ENCODE measurements around the gene EEF2. TPM values are rescaled to one million over a fixed set of nuclear protein-coding genes. Genes with fewer than 3 reads are reported as not detected.
"Not testable (repeated sequence)": the region's sequence is repeated elsewhere in the genome, so short reads cannot be mapped to it uniquely, and the experiment has no call there.

The EEF2 gene
- total RNA-seq, 1 donor from 2014 or later = 4,276 TPM

DNA sequence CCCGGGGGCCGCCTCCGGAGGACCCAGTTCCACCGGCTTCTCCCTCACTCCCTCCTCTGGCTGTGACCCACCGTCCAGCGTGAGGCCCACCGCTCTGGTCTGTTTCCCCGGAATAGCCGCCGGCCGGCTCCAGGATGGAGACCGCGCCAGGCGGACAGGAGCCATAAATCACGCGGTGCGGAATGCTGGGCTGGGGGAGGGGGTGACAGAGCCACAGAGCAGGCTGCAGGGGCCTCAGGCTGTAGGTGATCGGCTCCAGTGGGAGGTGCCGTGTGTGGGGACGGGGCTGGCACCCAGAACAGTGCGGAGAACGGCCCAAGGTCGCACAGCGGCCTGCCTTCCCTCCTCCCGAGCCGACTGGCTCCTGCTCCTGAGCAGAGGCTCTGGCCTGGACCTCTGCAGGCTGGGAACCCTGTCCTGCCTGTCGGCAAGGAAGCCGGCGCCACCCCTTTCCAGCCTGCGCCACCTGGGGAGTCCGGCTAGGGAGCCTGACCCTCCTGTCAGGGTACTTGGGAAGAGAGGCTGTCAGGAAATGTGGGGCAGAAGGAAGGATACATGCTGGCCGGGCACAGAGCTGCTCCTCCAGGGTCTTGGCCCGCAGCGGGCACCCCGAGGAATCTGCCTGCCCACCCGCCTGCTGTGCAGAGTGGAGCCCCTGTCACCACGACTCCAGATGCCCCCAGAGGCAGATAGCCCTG, 30.6 kb upstream of the EEF2 start:
- peaks cover 38 to 60% (median 52%) of the 10 kb centered on the region in 3 donors for H3K4me1 ChIP-seq (ENCODE audit: control insufficient read depth in 3 of 3, insufficient read depth in 3 of 3, low read length in 3 of 3)
- peak overlapping the region; percentile 47 to 79 (median 50) for H3K9ac ChIP-seq (ENCODE audit: low read depth in 1 of 3, low read length in 3 of 3)
- peak overlapping the region; percentile 47 for H3K27ac ChIP-seq (ENCODE audit: low read depth, low read length)
- peak overlapping the region in 2 of 3 donors; percentile 36 to 61 for H3K4me3 ChIP-seq (ENCODE audit: low read length in 3 of 3)
- H3K9me3 ChIP-seq (ENCODE audit: control insufficient read depth in 3 of 3, low read length in 3 of 3) = no peaks in the 10 kb centered on the region
- peaks cover 19 to 23% (median 20%) of the 10 kb centered on the region in 3 donors for H3K36me3 ChIP-seq (ENCODE audit: control insufficient read depth in 3 of 3, insufficient read depth in 3 of 3, low read length in 3 of 3)
- H3K27me3 ChIP-seq (ENCODE audit: control insufficient read depth in 3 of 3, insufficient read depth in 3 of 3, low read length in 3 of 3) = no peaks in the 10 kb centered on the region

DNA sequence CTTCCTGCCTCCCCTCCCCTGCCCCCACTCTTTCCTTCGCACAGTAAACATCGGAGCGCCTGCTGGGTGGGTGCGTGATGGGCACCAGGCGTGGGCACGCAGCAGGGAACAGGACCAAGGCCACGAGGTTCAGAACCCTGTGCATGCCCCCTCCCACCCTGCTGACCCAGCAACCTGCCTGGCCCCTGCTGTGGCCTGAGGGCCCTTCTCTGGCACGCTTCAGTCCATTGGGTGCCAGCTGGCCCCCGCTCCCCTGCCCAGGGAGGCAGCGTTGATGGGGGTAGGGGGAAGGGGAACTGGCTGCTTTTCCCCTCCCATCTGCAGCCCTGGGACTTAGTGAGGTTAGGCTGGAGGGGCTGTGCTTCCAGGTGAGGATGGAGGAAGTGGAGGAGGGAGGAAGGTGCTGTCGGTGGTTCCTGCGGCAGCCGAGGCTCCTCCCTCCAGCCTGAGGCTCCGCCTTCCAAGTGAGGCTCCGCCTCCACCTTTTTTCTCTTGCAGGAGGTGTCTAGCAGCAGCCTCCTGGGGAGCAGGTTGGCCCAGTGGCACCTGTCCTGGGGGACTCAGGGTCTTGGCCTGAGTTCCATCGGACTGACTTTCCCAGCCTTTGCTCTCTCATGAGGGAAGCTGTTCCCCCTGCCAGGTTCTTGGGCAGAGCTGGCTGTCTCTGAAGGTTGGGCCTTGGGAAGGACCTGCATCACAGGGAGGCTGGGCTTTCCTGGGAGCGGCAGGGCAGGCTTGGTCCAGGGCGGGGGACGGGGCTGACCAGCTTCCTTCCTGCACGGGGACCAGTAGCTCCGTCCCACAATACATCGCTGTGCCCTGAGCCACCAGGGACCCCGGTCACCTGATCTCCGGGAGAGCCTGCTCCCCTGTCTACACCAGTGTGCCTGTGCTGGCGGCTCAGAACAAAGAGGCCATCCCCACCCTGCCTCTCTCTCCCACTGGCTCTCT, 29.6 kb upstream of the EEF2 start:
- Histone ChIP-seq H3K9ac (ENCODE audit: low read depth in 1 of 3, low read length in 3 of 3) (peak overlapping the region; percentile 40 to 79 (median 50)), H3K27ac (ENCODE audit: low read depth, low read length) (peak overlapping the region; percentile 47), H3K36me3 (ENCODE audit: control insufficient read depth in 3 of 3, insufficient read depth in 3 of 3, low read length in 3 of 3) (peaks cover 18 to 21% (median 19%) of the 10 kb centered on the region in 3 donors), H3K4me3 (ENCODE audit: low read length in 3 of 3) (peak overlapping the region in 2 of 3 donors; percentile 36 to 61), H3K4me1 (ENCODE audit: control insufficient read depth in 3 of 3, insufficient read depth in 3 of 3, low read length in 3 of 3) (peaks cover 49 to 70% (median 63%) of the 10 kb centered on the region in 3 donors), H3K9me3 (ENCODE audit: control insufficient read depth in 3 of 3, low read length in 3 of 3) (no peaks in the 10 kb centered on the region), H3K27me3 (ENCODE audit: control insufficient read depth in 3 of 3, insufficient read depth in 3 of 3, low read length in 3 of 3) (no peaks in the 10 kb centered on the region)

DNA sequence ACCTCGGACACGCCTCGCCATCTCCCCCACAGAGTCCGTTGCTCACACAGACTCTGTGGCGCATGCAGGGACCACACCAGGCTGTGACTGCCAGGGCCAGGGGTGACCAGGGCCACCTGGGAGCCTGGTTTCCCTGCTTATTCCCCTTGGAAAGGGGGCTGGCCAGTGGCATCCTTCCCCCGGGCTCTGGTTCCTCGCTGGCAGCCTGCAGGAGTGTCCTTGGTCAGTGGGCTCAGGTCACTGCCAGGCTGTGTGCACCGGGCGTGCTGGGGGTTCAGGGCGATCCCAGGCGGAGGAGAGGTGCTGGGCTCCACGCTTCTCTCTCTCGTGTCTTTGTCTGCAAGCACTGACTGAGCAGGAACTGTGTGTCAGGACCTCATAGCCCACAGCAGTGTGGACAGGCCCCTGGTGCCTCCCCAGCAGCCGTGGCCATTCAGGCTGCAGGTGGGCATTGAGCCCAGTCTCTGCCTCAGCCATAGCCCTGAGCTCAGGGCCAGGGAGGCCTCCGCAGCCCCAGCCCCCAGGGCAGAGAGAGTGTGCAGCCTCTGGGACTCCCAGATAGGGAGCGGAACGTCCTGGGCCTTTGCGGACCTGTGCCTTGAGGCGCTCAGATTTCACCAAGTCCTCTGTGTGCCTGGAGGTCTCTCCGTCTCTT, 28.8 kb upstream of the EEF2 start:
- Histone ChIP-seq H3K36me3 (ENCODE audit: control insufficient read depth in 3 of 3, insufficient read depth in 3 of 3, low read length in 3 of 3) (peaks cover 18 to 21% (median 19%) of the 10 kb centered on the region in 3 donors), H3K27me3 (ENCODE audit: control insufficient read depth in 3 of 3, insufficient read depth in 3 of 3, low read length in 3 of 3) (no peaks in the 10 kb centered on the region), H3K4me3 (ENCODE audit: low read length in 3 of 3) (no peak overlapping the region), H3K4me1 (ENCODE audit: control insufficient read depth in 3 of 3, insufficient read depth in 3 of 3, low read length in 3 of 3) (peaks cover 57 to 78% (median 71%) of the 10 kb centered on the region in 3 donors), H3K27ac (ENCODE audit: low read depth, low read length) (no peak overlapping the region), H3K9me3 (ENCODE audit: control insufficient read depth in 3 of 3, low read length in 3 of 3) (no peaks in the 10 kb centered on the region), H3K9ac (ENCODE audit: low read depth in 1 of 3, low read length in 3 of 3) (peak overlapping the region in 2 of 3 donors; percentile 33 to 54)

DNA sequence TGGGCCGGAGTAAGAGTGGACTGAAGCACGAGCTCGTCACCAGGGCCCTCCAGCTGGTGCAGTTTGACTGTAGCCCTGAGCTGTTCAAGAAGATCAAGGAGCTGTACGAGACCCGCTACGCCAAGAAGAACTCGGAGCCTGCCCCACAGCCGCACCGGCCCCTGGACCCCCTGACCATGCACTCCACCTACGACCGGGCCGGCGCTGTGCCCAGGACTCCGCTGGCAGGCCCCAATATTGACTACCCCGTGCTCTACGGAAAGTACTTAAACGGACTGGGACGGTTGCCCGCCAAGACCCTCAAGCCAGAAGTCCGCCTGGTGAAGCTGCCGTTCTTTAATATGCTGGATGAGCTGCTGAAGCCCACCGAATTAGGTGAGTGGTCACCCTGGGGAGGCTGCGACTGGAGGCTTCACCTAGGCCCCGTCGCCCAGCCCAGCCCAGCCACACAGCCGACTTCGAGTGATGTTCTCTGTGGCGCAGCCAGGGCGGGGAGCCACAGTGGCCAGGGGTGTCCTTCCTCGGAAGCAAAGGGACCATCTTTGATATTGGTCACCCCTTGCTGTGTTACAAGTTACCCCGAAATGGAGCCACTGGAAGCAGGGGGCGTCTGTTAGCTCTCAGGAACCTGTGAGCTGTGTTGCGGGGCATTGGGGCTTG, 27.8 kb upstream of the EEF2 start:
- peak overlapping the region; percentile 72 for H3K27ac ChIP-seq (ENCODE audit: low read depth, low read length)
- H3K36me3 ChIP-seq (ENCODE audit: control insufficient read depth in 3 of 3, insufficient read depth in 3 of 3, low read length in 3 of 3) = peaks cover 18 to 21% (median 19%) of the 10 kb centered on the region in 3 donors
- no peaks in the 10 kb centered on the region for H3K27me3 ChIP-seq (ENCODE audit: control insufficient read depth in 3 of 3, insufficient read depth in 3 of 3, low read length in 3 of 3)
- peaks cover 66 to 87% (median 80%) of the 10 kb centered on the region in 3 donors for H3K4me1 ChIP-seq (ENCODE audit: control insufficient read depth in 3 of 3, insufficient read depth in 3 of 3, low read length in 3 of 3)
- no peak overlapping the region for H3K4me3 ChIP-seq (ENCODE audit: low read length in 3 of 3)
- peak overlapping the region in 2 of 3 donors; percentile 41 to 59 for H3K9ac ChIP-seq (ENCODE audit: low read depth in 1 of 3, low read length in 3 of 3)
- H3K9me3 ChIP-seq (ENCODE audit: control insufficient read depth in 3 of 3, low read length in 3 of 3) = no peaks in the 10 kb centered on the region

DNA sequence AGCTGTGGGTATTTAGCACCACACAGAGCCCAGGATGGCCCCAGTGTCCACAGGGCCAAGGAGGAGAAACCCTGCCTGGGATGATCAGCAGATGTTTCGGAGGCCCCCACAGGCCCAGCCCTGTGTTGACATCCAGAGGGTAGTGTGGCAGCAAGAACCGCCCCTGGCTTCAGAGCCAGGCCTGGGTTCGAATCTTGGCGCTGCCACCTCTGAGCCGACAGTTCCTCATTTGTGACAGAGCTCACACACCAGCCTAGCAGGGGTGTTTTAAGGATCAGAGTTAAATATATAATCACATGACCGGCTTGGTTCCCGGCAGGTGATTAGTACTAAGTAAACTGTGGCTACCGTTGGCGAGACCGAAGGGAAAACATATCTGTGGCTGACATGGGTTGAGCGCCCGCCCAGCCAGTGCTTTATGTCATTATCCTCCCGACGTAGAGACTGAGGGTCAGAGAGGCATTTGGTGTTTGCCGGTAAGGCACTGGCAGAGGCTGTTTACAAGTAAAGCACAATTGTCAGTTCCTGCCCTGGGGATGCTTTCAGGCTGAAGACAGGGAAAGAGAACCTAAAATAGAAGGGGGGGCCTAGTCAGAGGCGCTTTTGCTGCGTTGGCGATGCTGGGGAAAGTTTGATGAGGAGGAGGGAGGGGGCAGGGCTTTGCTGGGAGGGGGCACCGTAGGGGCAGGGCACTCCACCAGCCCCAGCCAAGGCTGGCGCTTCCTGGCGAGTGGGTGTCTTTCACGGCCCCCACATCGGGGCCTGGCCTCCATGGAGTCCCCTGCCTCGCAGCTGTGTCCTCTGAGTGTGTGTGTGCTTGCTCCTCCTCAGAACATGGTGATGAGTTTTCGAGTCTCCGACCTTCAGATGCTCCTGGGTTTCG, 27.1 kb upstream of the EEF2 start:
- Histone ChIP-seq H3K9ac (ENCODE audit: low read depth in 1 of 3, low read length in 3 of 3) (peak overlapping the region in 2 of 3 donors; percentile 41 to 59), H3K27me3 (ENCODE audit: control insufficient read depth in 3 of 3, insufficient read depth in 3 of 3, low read length in 3 of 3) (no peaks in the 10 kb centered on the region), H3K9me3 (ENCODE audit: control insufficient read depth in 3 of 3, low read length in 3 of 3) (no peaks in the 10 kb centered on the region), H3K4me1 (ENCODE audit: control insufficient read depth in 3 of 3, insufficient read depth in 3 of 3, low read length in 3 of 3) (peaks cover 66 to 89% (median 80%) of the 10 kb centered on the region in 3 donors), H3K4me3 (ENCODE audit: low read length in 3 of 3) (peak overlapping the region in 1 of 3 donors; percentile 40), H3K27ac (ENCODE audit: low read depth, low read length) (peak overlapping the region; percentile 72), H3K36me3 (ENCODE audit: control insufficient read depth in 3 of 3, insufficient read depth in 3 of 3, low read length in 3 of 3) (peaks cover 18 to 21% (median 19%) of the 10 kb centered on the region in 3 donors)

DNA sequence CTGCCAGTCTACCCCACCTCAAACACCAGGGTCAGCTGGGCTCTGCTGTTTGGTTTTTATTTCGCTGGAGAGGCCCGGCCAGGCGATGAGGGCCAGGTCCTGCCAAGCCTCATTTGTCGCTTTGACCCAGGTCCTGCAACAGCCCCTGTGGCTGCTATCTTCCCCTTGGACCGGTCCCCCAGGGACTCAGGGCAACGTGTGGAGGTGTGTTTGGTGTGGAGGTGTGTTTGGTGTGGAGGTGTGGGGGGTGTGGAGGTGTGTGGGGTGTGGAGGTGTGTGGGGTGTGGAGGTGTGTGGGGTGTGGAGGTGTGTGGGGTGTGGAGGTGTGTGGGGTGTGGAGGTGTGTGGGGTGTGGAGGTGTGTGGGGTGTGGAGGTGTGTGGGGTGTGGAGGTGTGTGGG, 26.2 kb upstream of the EEF2 start:
- not testable (repeated sequence) for H3K27me3 ChIP-seq (ENCODE audit: control insufficient read depth in 3 of 3, insufficient read depth in 3 of 3, low read length in 3 of 3); H3K9me3 ChIP-seq (ENCODE audit: control insufficient read depth in 3 of 3, low read length in 3 of 3)
- H3K4me1 ChIP-seq (ENCODE audit: control insufficient read depth in 3 of 3, insufficient read depth in 3 of 3, low read length in 3 of 3) = peaks cover 66 to 84% (median 83%) of the 10 kb centered on the region in 3 donors
- peak overlapping the region in 2 of 3 donors; percentile 12 to 52 for H3K4me3 ChIP-seq (ENCODE audit: low read length in 3 of 3)
- H3K36me3 ChIP-seq (ENCODE audit: control insufficient read depth in 3 of 3, insufficient read depth in 3 of 3, low read length in 3 of 3) = peaks cover 15 to 20% (median 19%) of the 10 kb centered on the region in 3 donors
- peak overlapping the region; percentile 52 for H3K27ac ChIP-seq (ENCODE audit: low read depth, low read length)
- peak overlapping the region in 2 of 3 donors; percentile 54 to 89 for H3K9ac ChIP-seq (ENCODE audit: low read depth in 1 of 3, low read length in 3 of 3)

DNA sequence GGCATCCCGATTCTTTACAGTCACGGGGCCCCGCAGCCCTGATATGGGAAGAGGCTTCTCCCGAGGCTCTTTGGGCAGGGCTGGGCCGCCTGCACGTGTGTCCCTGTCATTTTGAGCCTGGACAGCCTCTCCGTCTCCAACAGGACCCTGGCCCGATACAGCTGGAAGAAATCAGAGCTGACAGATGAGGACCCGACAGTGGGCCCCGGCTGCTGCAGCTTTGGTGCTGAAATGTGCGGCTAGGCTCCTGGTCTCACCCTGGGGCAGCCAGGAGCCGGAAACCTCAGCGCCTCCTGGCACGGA, 25.5 kb upstream of the EEF2 start:
- Histone ChIP-seq H3K36me3 (ENCODE audit: control insufficient read depth in 3 of 3, insufficient read depth in 3 of 3, low read length in 3 of 3) (peaks cover 15 to 19% (median 18%) of the 10 kb centered on the region in 3 donors), H3K4me3 (ENCODE audit: low read length in 3 of 3) (peak overlapping the region in 1 of 3 donors; percentile 91), H3K27ac (ENCODE audit: low read depth, low read length) (peak overlapping the region; percentile 52), H3K27me3 (ENCODE audit: control insufficient read depth in 3 of 3, insufficient read depth in 3 of 3, low read length in 3 of 3) (no peaks in the 10 kb centered on the region), H3K4me1 (ENCODE audit: control insufficient read depth in 3 of 3, insufficient read depth in 3 of 3, low read length in 3 of 3) (peaks cover 60 to 77% (median 76%) of the 10 kb centered on the region in 3 donors), H3K9ac (ENCODE audit: low read depth in 1 of 3, low read length in 3 of 3) (peak overlapping the region in 2 of 3 donors; percentile 85 to 89), H3K9me3 (ENCODE audit: control insufficient read depth in 3 of 3, low read length in 3 of 3) (no peaks in the 10 kb centered on the region)

DNA sequence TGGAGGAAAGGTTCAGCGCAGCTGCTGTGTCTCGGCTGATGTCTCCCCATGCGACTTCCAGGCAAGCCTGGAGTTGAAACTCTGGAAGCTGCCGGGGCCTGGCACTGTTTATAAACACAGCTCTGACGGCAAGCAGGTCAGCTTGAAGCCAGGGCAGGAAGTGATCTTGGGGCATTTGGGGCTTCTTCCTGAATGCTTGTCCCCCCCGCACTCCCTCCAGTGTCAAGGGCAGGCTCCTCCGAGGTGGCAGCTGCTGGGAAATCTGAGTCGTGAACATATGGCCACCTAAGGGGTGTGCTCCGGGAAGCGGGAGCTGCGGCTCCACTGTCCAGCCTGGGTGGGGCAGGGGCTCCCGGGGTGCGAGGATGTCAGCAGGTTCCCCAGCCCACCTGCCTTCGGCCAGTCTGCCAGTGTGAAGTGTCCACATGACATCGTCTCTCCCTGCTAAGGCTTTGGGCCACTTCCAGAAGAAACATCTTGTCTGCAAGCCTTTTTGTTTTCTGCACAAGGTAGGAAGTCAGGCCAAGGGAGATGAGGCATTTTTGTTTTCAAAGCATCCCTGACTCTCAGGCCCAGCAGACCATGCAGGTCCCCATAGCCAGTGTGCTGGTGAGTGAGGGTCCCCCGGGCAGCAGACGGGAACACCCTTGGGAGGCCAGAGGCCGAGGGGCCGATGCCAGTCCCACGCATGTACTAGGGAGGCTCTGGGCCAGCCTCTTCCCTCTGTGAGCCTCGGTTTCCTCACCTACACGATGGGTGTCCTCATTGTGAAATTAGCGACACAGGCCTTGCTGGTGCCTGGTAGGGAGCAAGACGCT, 24.9 kb upstream of the EEF2 start:
- peaks cover 55 to 71% (median 70%) of the 10 kb centered on the region in 3 donors for H3K4me1 ChIP-seq (ENCODE audit: control insufficient read depth in 3 of 3, insufficient read depth in 3 of 3, low read length in 3 of 3)
- H3K27me3 ChIP-seq (ENCODE audit: control insufficient read depth in 3 of 3, insufficient read depth in 3 of 3, low read length in 3 of 3) = no peaks in the 10 kb centered on the region
- H3K27ac ChIP-seq (ENCODE audit: low read depth, low read length) = peak overlapping the region; percentile 52
- peak overlapping the region; percentile 73 to 89 (median 85) for H3K9ac ChIP-seq (ENCODE audit: low read depth in 1 of 3, low read length in 3 of 3)
- H3K9me3 ChIP-seq (ENCODE audit: control insufficient read depth in 3 of 3, low read length in 3 of 3) = no peaks in the 10 kb centered on the region
- H3K4me3 ChIP-seq (ENCODE audit: low read length in 3 of 3) = peak overlapping the region in 2 of 3 donors; percentile 90 to 91
- H3K36me3 ChIP-seq (ENCODE audit: control insufficient read depth in 3 of 3, insufficient read depth in 3 of 3, low read length in 3 of 3) = peaks cover 15 to 17% (median 16%) of the 10 kb centered on the region in 3 donors
